Astrocyte (in vitro differentiated cells and primary cell): ENCODE data around the gene ZC3H18. TPM values are rescaled to one million over a fixed set of nuclear protein-coding genes. Genes with fewer than 3 reads are reported as not detected.

ENCODE experiments used
- DNase-seq: peaks from one replicate; pipeline ENCODE4 v3.0.0-alpha.2; 2010; ENCODE audit warnings: low read depth
- FAIRE-seq: peaks from 2 replicates; lab custom pipeline; 2011; peaks lifted over from hg19 to GRCh38; lab: Jason Lieb, UNC
- H2AFZ ChIP-seq: 2 replicates; pipeline ENCODE4 v1.6.0; 2012; ENCODE audit warnings: low read depth, low read length, inconsistent platforms
- H3K27ac ChIP-seq: 2 replicates; pipeline ENCODE4 v1.5.1; 2011; ENCODE audit warnings: low read depth, low read length, inconsistent platforms
- H3K27me3 ChIP-seq: 2 replicates; pipeline ENCODE4 v1.6.0; 2011; ENCODE audit warnings: low read length, inconsistent platforms; ENCODE audit not compliant: insufficient read depth
- H3K36me3 ChIP-seq: 2 replicates; pipeline ENCODE4 v1.5.1; 2011; ENCODE audit warnings: low read length, inconsistent platforms; ENCODE audit not compliant: insufficient read depth
- H3K4me1 ChIP-seq: 2 replicates; pipeline ENCODE4 v1.5.1; 2011; ENCODE audit warnings: low read length, inconsistent platforms; ENCODE audit not compliant: insufficient read depth
- H3K4me2 ChIP-seq: 2 replicates; pipeline ENCODE4 v1.6.0; 2012; ENCODE audit warnings: low read length, inconsistent platforms
- H3K4me3 ChIP-seq: 2 replicates; pipeline ENCODE4 v1.5.1; 2011; ENCODE audit warnings: low read depth, mild to moderate bottlenecking, low read length, inconsistent platforms; ENCODE audit not compliant: insufficient read depth
- H3K79me2 ChIP-seq: 2 replicates; pipeline ENCODE4 v1.6.0; 2012; ENCODE audit warnings: mild to moderate bottlenecking, low read length, inconsistent platforms; ENCODE audit not compliant: insufficient read depth
- H3K9ac ChIP-seq: 2 replicates; pipeline ENCODE4 v1.6.0; 2012; ENCODE audit warnings: mild to moderate bottlenecking, low read length, inconsistent platforms
- H3K9me3 ChIP-seq: 2 replicates; pipeline ENCODE4 v1.5.1; 2012; ENCODE audit warnings: low read depth, mild to moderate bottlenecking, low read length, inconsistent platforms; ENCODE audit not compliant: insufficient read depth
- H4K20me1 ChIP-seq: 2 replicates; pipeline ENCODE4 v1.6.0; 2012; ENCODE audit warnings: low read length, inconsistent platforms; ENCODE audit not compliant: insufficient read depth
- H3K27ac Mint-ChIP-seq: one replicate; pipeline ENCODE4 v1.8.0; 2021; ENCODE audit warnings: mild to moderate bottlenecking, mixed read lengths; ENCODE audit not compliant: unreplicated experiment
- H3K27me3 Mint-ChIP-seq: one replicate; pipeline ENCODE4 v1.8.0; 2021; ENCODE audit warnings: low read depth, mixed read lengths; ENCODE audit not compliant: unreplicated experiment
- H3K36me3 Mint-ChIP-seq: one replicate; pipeline ENCODE4 v1.8.0; 2021; ENCODE audit warnings: low read depth, mixed read lengths; ENCODE audit not compliant: unreplicated experiment
- H3K4me1 Mint-ChIP-seq: one replicate; pipeline ENCODE4 v1.8.0; 2021; ENCODE audit warnings: low read depth, mixed read lengths; ENCODE audit not compliant: unreplicated experiment
- H3K4me3 Mint-ChIP-seq: one replicate; pipeline ENCODE4 v1.8.0; 2021; ENCODE audit warnings: mild to moderate bottlenecking, moderate library complexity, mixed read lengths; ENCODE audit not compliant: unreplicated experiment
- H3K9me3 Mint-ChIP-seq: one replicate; pipeline ENCODE4 v1.8.0; 2021; ENCODE audit warnings: mild to moderate bottlenecking, mixed read lengths; ENCODE audit not compliant: unreplicated experiment
- EZH2 ChIP-seq: IDR thresholded peaks from 2 replicates; pipeline ENCODE4 v1.6.1; 2012; ENCODE audit warnings: mild to moderate bottlenecking, low read length, inconsistent platforms; ENCODE audit not compliant: insufficient read depth
- total RNA-seq: library from RNA; stranded (reverse); gene quantifications from 2 replicates; pipeline ENCODE4 v1.2.1, GENCODE V29; 2021
- TF ChIP-seq, protein P1 (sequence below): IDR thresholded peaks from 2 replicates; pipeline ENCODE4 v1.5.1; 2011; ENCODE audit warnings: low read depth, mild to moderate bottlenecking, inconsistent platforms, low read length, moderate library complexity; ENCODE audit not compliant: insufficient read depth

The ZC3H18 gene
- total RNA-seq, 1 donor from 2014 or later: 32.8 TPM

DNA sequence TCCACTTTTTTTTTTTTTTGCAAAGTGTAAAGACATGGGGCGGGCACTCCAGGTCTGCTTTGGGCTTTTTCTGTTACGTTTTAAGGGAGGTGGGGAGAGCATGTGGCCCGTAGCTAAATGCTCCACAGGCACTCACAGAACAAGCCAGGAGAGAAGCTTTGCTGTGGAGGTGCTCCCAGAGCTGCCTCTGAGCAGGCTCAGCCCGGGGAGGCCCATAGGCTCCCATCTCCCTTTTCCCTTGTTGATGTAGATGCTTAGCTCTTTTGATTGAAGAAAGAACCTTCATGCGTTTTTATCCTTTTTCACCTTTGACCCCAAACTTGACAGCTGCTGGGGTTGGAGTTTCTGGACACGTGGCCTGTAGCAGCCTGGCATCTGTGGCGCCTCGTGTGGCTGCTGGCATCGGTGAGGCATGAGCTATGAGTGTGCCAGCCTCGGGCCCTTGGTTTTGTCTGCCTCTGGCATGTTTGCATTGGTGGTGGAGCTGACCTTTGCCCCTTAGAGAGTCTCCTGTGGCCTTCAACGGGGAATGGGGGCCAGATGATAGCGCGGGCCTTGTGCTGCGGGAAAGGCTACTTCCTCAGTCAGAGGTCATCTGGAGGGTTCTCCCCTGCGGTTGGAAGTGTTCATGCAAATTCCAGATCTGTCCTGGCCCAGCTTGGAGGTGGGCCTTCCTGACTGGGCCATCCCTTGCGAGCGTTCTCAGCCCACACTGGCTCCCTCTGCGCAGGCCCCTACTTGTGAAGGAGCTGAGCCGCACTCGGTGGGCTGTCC is 48.2 kb downstream of the ZC3H18 start:
- Mint-ChIP-seq H3K4me1 (no peaks in the 10 kb centered on the region), H3K9me3 (no peaks in the 10 kb centered on the region), H3K27me3 (no peaks in the 10 kb centered on the region), H3K4me3 (no peak overlapping the region), H3K27ac (no peak overlapping the region), H3K36me3 (peaks cover 12% of the 10 kb centered on the region)
- DNase-seq (no peak), FAIRE-seq (no peak)
- no peak overlapping the region for H2AFZ ChIP-seq
- no peak overlapping the region for H3K4me2 ChIP-seq
- peaks cover 3% of the 10 kb centered on the region for H3K36me3 ChIP-seq
- no peak overlapping the region for H3K27ac ChIP-seq
- H3K79me2 ChIP-seq: peaks cover 46% of the 10 kb centered on the region
- TF ChIP-seq, protein P1, sequence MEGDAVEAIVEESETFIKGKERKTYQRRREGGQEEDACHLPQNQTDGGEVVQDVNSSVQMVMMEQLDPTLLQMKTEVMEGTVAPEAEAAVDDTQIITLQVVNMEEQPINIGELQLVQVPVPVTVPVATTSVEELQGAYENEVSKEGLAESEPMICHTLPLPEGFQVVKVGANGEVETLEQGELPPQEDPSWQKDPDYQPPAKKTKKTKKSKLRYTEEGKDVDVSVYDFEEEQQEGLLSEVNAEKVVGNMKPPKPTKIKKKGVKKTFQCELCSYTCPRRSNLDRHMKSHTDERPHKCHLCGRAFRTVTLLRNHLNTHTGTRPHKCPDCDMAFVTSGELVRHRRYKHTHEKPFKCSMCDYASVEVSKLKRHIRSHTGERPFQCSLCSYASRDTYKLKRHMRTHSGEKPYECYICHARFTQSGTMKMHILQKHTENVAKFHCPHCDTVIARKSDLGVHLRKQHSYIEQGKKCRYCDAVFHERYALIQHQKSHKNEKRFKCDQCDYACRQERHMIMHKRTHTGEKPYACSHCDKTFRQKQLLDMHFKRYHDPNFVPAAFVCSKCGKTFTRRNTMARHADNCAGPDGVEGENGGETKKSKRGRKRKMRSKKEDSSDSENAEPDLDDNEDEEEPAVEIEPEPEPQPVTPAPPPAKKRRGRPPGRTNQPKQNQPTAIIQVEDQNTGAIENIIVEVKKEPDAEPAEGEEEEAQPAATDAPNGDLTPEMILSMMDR: no peak
- no peak for TF ChIP-seq EZH2
- no peak overlapping the region for H3K9ac ChIP-seq
- H3K27me3 ChIP-seq: no peaks in the 10 kb centered on the region
- H3K4me1 ChIP-seq: no peaks in the 10 kb centered on the region
- no peaks in the 10 kb centered on the region for H3K9me3 ChIP-seq
- peaks cover 76% of the 10 kb centered on the region for H4K20me1 ChIP-seq
- no peak overlapping the region for H3K4me3 ChIP-seq

DNA sequence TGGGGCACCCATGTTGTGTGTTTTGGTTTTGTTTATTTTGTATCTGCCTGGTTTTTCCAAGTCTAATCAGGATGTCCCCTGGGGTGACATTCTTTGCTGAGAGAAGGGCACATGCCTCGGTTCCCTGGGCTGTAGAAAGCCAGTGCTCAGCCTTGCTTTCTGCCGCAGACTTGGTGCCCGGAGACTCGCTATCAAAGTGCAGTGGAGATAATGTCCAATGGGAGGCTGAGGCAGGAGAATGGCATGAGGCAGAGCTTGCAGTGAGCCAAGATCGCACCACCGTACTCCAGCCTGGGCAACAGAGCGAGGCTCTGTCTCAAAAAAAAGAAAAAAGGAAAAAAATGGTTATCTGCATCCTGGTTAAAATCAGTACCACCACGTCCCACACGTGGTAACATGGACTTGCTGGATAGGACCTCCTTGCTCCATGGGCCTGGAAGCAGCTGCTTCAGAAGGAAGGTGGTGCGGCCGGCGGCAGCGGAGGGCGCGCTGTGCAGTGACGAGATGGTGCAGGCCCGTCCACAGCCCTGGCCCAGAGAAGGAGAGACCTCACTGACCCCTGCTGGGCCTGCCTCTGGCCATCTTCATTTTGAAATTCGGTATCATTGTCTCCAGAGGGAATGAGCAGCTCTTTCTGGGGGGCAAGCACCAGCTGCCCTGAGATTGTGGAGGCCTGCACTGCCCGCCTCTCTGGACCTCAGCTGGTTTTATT is 48.9 kb downstream of the ZC3H18 start:
- no peaks in the 10 kb centered on the region for H3K27me3 Mint-ChIP-seq

More for the DNA sequence above, 48.9 kb downstream of the ZC3H18 start:
- Histone ChIP-seq H3K4me3 (no peak overlapping the region), H3K9me3 (no peaks in the 10 kb centered on the region), H2AFZ (no peak overlapping the region), H3K4me1 (no peaks in the 10 kb centered on the region), H3K27me3 (no peaks in the 10 kb centered on the region), H3K79me2 (peaks cover 44% of the 10 kb centered on the region), H3K4me2 (no peak overlapping the region), H3K36me3 (peaks cover 3% of the 10 kb centered on the region), H3K27ac (no peak overlapping the region), H3K9ac (no peak overlapping the region), H4K20me1 (peaks cover 68% of the 10 kb centered on the region)
- peaks cover 10% of the 10 kb centered on the region for H3K36me3 Mint-ChIP-seq
- H3K4me1 Mint-ChIP-seq: no peaks in the 10 kb centered on the region
- H3K9me3 Mint-ChIP-seq: no peaks in the 10 kb centered on the region
- DNase-seq (no peak), FAIRE-seq (no peak)
- H3K27ac Mint-ChIP-seq: no peak overlapping the region
- H3K4me3 Mint-ChIP-seq: no peak overlapping the region
- TF ChIP-seq, protein P1: no peak
- no peak for TF ChIP-seq EZH2
